Stomach smooth muscle (tissue), 2 donors: ENCODE data around the gene STXBP6.
"Not testable (repeated sequence)": the region's sequence is repeated elsewhere in the genome, so short reads cannot be mapped to it uniquely, and the experiment has no call there.

ENCODE experiments used
- H3K27ac ChIP-seq: one replicate; pipeline ENCODE4 v1.7.0; 2013; ENCODE audit warnings: mild to moderate bottlenecking, low read length, inconsistent platforms
- H3K27me3 ChIP-seq, 2 donors: one replicate each; pipeline ENCODE4 v1.7.0; 2013; ENCODE audit warnings: low read length in 2 of 2; ENCODE audit not compliant: insufficient read depth in 2 of 2, control insufficient read depth in 1 of 2
- H3K36me3 ChIP-seq, 2 donors: one replicate each; pipeline ENCODE4 v1.7.0; 2013; ENCODE audit warnings: low read length in 2 of 2; ENCODE audit not compliant: control insufficient read depth in 2 of 2, insufficient read depth in 2 of 2
- H3K4me1 ChIP-seq: one replicate; pipeline ENCODE4 v1.7.0; 2013; ENCODE audit warnings: low read length; ENCODE audit not compliant: control insufficient read depth, insufficient read depth
- H3K4me3 ChIP-seq, 2 donors: one replicate each; pipeline ENCODE4 v1.7.0; 2013; ENCODE audit warnings: low read length in 2 of 2
- H3K9ac ChIP-seq, 2 donors: one replicate each; pipeline ENCODE4 v1.7.0; 2013; ENCODE audit warnings: low read length in 2 of 2, mild to moderate bottlenecking in 1 of 2
- H3K9me3 ChIP-seq, 2 donors: one replicate each; pipeline ENCODE4 v1.7.0; 2013; ENCODE audit warnings: low read length in 2 of 2; ENCODE audit not compliant: control insufficient read depth in 2 of 2
- donor health status: healthy.
- donor health status: Pancreatic carcinoma.

Gene STXBP6

DNA sequence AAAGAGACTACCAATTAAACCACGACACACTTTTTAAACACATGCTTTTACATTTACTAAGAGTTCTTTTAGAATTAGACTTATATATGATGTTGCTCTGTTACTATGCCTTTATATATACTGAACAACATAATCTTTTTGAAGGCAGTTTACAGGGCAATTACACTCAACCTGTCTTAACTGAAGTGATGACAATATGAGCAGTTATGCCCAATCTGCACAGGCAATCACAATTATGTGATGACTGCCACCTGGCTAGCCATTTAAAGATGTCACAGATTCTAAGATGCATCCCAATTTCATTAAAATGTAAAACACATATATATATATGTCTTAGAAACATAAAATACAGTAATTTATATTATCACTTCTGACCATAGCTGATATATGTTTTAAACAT is 112.6 kb downstream of the STXBP6 start:
- H3K27me3 ChIP-seq = no peaks in the 10 kb centered on the region
- no peak overlapping the region for H3K4me3 ChIP-seq
- H3K36me3 ChIP-seq = no peaks in the 10 kb centered on the region
- H3K9me3 ChIP-seq = no peaks in the 10 kb centered on the region
- no peak overlapping the region for H3K9ac ChIP-seq
- no peaks in the 10 kb centered on the region for H3K4me1 ChIP-seq
- H3K27ac ChIP-seq = no peak overlapping the region

DNA sequence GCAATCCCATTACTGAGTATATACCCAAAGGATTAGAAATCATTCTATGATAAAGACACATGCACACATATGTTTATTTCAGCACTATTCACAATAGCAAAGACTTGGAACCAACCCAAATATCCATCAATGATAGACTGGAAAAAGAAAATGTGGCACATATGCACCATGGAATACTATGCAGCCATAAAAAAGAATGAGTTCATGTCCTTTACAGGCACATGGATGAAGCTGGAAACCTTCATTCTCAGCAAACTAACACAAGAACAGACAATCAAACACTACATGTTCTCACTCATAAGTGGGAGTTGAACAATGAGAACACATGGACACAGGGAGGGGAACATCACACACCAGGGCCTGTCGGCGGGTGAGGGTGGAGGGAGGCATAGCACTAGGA is 113.2 kb downstream of the STXBP6 start:
- not testable (repeated sequence) for H3K27ac ChIP-seq, H3K4me3 ChIP-seq, H3K36me3 ChIP-seq, H3K9me3 ChIP-seq, H3K4me1 ChIP-seq, H3K27me3 ChIP-seq, H3K9ac ChIP-seq

GRCh38 chr14:24935796-24936195 is 114.2 kb downstream of the STXBP6 start:
- Histone ChIP-seq H3K4me1 (no peaks in the 10 kb centered on the region), H3K9me3 (no peaks in the 10 kb centered on the region), H3K9ac (no peak overlapping the region), H3K27me3 (no peaks in the 10 kb centered on the region), H3K4me3 (no peak overlapping the region), H3K27ac (no peak overlapping the region), H3K36me3 (no peaks in the 10 kb centered on the region)

- Histone ChIP-seq H3K27ac (no peak overlapping the region), H3K9ac (no peak overlapping the region), H3K9me3 (no peaks in the 10 kb centered on the region), H3K36me3 (no peaks in the 10 kb centered on the region), H3K4me3 (no peak overlapping the region), H3K4me1 (no peaks in the 10 kb centered on the region), H3K27me3 (no peaks in the 10 kb centered on the region)
Observed at GRCh38 chr14:24928386-24928900, 121.5 kb downstream of the STXBP6 start.

DNA sequence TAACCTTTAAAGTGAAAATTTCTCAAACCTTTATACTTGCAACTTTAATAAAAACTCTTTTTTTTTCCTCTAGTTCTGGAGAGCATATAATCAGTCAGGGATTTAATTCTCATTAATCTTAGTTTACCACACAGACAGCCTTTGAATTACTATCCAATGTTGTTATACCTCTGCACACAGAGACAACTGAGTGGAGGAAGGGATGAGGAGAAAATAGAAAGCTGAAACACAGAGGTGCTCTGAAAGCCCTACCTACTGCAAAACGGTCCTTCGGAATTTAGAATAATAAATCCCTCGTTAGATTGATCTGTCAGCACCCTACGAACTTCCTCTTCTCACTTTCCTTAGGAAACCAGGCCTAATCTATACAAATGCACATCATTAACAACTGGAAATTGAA is 122.1 kb downstream of the STXBP6 start:
- H3K27me3 ChIP-seq = no peaks in the 10 kb centered on the region
- no peak overlapping the region for H3K4me3 ChIP-seq
- H3K9ac ChIP-seq = no peak overlapping the region
- no peaks in the 10 kb centered on the region for H3K36me3 ChIP-seq
- no peaks in the 10 kb centered on the region for H3K9me3 ChIP-seq
- no peak overlapping the region for H3K27ac ChIP-seq
- H3K4me1 ChIP-seq = no peaks in the 10 kb centered on the region

- Histone ChIP-seq H3K27me3 (no peaks in the 10 kb centered on the region), H3K36me3 (no peaks in the 10 kb centered on the region), H3K9me3 (no peaks in the 10 kb centered on the region), H3K4me1 (no peaks in the 10 kb centered on the region), H3K9ac (no peak overlapping the region), H3K4me3 (no peak overlapping the region), H3K27ac (no peak overlapping the region)
Observed at GRCh38 chr14:24925771-24926374, 124.1 kb downstream of the STXBP6 start.

- Histone ChIP-seq H3K9me3 (no peaks in the 10 kb centered on the region), H3K9ac (no peak overlapping the region), H3K27ac (no peak overlapping the region), H3K36me3 (no peaks in the 10 kb centered on the region), H3K4me1 (no peaks in the 10 kb centered on the region), H3K4me3 (no peak overlapping the region), H3K27me3 (no peaks in the 10 kb centered on the region)
Observed at GRCh38 chr14:24924544-24924943, 125.4 kb downstream of the STXBP6 start.

GRCh38 chr14:24921903-24922302 is 128.0 kb downstream of the STXBP6 start:
- no peaks in the 10 kb centered on the region for H3K27me3 ChIP-seq

DNA sequence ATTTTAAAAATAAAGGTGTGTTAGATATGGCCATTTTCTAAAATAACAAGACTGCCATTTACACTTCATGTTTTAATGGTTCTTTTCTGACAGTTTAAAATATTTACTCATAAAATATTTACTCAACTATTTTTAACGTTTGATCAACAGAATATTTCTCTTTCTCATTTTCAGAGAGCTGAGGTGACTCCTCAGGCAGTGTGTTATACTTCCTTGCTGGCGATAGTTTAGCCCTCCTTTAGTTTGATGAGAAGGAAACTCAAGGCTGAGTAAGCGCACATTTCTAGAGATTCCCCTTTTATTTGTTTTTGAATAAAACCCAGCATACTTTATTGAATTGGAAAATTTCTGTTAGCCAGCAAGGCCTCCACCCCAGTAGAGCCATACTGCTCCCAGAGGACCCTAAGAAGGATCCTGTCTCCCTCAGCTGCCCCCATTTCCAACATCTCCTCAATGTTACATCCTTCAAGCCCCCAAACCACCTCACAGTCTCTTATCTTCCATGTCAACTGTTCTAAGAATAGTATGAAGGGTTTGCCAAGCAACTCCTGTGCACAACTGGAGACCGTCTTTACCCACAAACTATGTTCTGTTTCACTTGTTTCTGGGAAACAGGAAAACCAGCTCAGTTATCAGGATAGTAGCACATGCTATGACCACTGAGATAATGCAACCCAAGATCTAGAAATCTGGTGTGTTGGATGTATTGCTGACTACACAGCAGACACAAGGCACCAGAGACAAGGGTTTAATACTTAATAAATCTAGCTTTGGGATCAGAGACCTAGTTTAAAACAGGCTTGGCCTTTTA is 129.5 kb downstream of the STXBP6 start:
- H3K27ac ChIP-seq = no peak overlapping the region
- H3K4me3 ChIP-seq = no peak overlapping the region
- no peaks in the 10 kb centered on the region for H3K9me3 ChIP-seq
- H3K36me3 ChIP-seq = no peaks in the 10 kb centered on the region
- H3K9ac ChIP-seq = no peak overlapping the region
- no peaks in the 10 kb centered on the region for H3K4me1 ChIP-seq
- no peaks in the 10 kb centered on the region for H3K27me3 ChIP-seq

More at GRCh38 chr14:24921903-24922302, 128.0 kb downstream of the STXBP6 start:
- Histone ChIP-seq H3K36me3 (no peaks in the 10 kb centered on the region), H3K27ac (no peak overlapping the region), H3K9me3 (no peaks in the 10 kb centered on the region), H3K9ac (no peak overlapping the region), H3K4me3 (no peak overlapping the region), H3K4me1 (no peaks in the 10 kb centered on the region)

DNA sequence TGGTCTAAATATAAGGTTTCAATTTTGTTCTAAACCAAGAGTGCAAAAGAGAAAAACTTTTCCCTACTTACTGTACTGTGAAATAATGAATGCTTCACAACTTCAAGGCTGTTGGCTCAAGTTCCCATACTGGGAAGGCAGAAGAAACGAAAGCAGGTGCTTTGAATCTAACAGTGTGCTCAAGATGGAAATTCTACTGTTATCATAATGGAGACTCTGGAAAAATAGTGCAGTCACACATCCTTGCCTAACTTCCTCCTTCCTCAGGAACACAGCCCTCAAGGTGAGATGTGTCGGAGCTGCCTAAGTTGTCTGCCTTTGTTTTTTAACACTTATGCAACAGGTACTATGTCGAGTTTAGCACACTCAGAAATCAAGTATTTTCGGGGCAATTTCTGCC is 131.1 kb downstream of the STXBP6 start:
- H3K27ac ChIP-seq = no peak overlapping the region
- no peaks in the 10 kb centered on the region for H3K36me3 ChIP-seq
- no peak overlapping the region for H3K4me3 ChIP-seq
- H3K27me3 ChIP-seq = no peaks in the 10 kb centered on the region
- no peaks in the 10 kb centered on the region for H3K4me1 ChIP-seq
- no peak overlapping the region for H3K9ac ChIP-seq
- H3K9me3 ChIP-seq = no peaks in the 10 kb centered on the region
